Endothelial cell of umbilical vein (primary cell): ENCODE measurements around the gene DHX29. TPM values are rescaled to one million over a fixed set of nuclear protein-coding genes. Genes with fewer than 3 reads are reported as not detected.

Experiments used
- BruUV-seq: library from RNA; stranded (reverse); fragments of 400-500 nt; replicated peaks from 2 replicates; lab custom pipeline; 2021; lab: Mats Ljungman, UMichigan
- CTCF ChIA-PET: fragments of 300-600, 350-600 bp; sonication (Branson Sonifier 250); formaldehyde crosslinking; loops from one replicate; lab custom pipeline; 2021; ENCODE audit warnings: antibody characterized with exemption, inconsistent platforms; lab: Charles Lee
- POLR2A ChIA-PET: fragments of 300-600, 350-600 bp; sonication (Branson Sonifier 250); formaldehyde crosslinking; loops from one replicate; lab custom pipeline; 2021; ENCODE audit warnings: antibody characterized with exemption, inconsistent platforms; lab: Charles Lee
- DNase-seq: peaks from one replicate; pipeline ENCODE4 v3.0.0-alpha.2; 2011; ENCODE audit warnings: low read depth, low spot score
- FAIRE-seq: peaks from 2 replicates; lab custom pipeline; 2011; peaks lifted over from hg19 to GRCh38; lab: Jason Lieb, UNC
- H2AFZ ChIP-seq: 2 replicates; pipeline ENCODE4 v1.6.0; 2012; ENCODE audit warnings: low read depth, low read length, control low read depth, inconsistent platforms
- H3K27ac ChIP-seq: 2 replicates; pipeline ENCODE4 v1.5.1; 2011; ENCODE audit warnings: low read depth, mild to moderate bottlenecking, control low read depth, low read length, moderate library complexity; ENCODE audit not compliant: insufficient read depth
- H3K27me3 ChIP-seq, 2 experiments: 2 replicates each; pipeline versions ENCODE4 v1.6.0 to v1.6.1; 2011; ENCODE audit warnings: low read length in 2 of 2, mixed read lengths in 1 of 2; ENCODE audit not compliant: control insufficient read depth in 2 of 2, insufficient read depth in 2 of 2
- H3K36me3 ChIP-seq, 2 experiments: 2 replicates in 1 of 2; 3 replicates in 1 of 2; pipeline ENCODE4 v1.5.1; 2011; ENCODE audit warnings: low read length in 2 of 2, mild to moderate bottlenecking in 1 of 2, moderate library complexity in 1 of 2; ENCODE audit not compliant: control insufficient read depth in 2 of 2, insufficient read depth in 2 of 2; ENCODE audit errors: extremely low read depth in 1 of 2
- H3K4me1 ChIP-seq: 3 replicates; pipeline ENCODE4 v1.5.1; 2011; ENCODE audit warnings: mild to moderate bottlenecking, low read length; ENCODE audit not compliant: control insufficient read depth, insufficient read depth; ENCODE audit errors: extremely low read depth
- H3K4me2 ChIP-seq: 2 replicates; pipeline ENCODE4 v1.6.1; 2011; ENCODE audit warnings: low read length, control low read depth, mixed read lengths; ENCODE audit not compliant: insufficient read depth
- H3K4me3 ChIP-seq, 3 experiments: fragments of 200-600 bp in 1 of 3; sonication (generic), shearing (Covaris generic) in 1 of 3; replicated peaks in 1 of 3; 2 replicates each; pipeline ENCODE4 v1.5.1; 2011 to 2016; ENCODE audit warnings: control low read depth in 3 of 3, low read length in 3 of 3, mild to moderate bottlenecking in 2 of 3, inconsistent platforms in 1 of 3, low read depth in 1 of 3, moderate library complexity in 1 of 3; ENCODE audit not compliant: insufficient read depth in 1 of 3
- H3K79me2 ChIP-seq: 2 replicates; pipeline ENCODE4 v1.6.0; 2012; ENCODE audit warnings: low read length, inconsistent platforms; ENCODE audit not compliant: control insufficient read depth, insufficient read depth
- H3K9ac ChIP-seq: replicated peaks from 2 replicates; pipeline ENCODE3; 2011; ENCODE audit warnings: low read length, control low read depth; ENCODE audit not compliant: insufficient read depth; ENCODE audit errors: extremely low read depth
- H3K9me1 ChIP-seq: replicated peaks from 3 replicates; pipeline ENCODE4 v1.6.0; 2011; ENCODE audit warnings: mild to moderate bottlenecking, low read length; ENCODE audit not compliant: control insufficient read depth, insufficient read depth; ENCODE audit errors: extremely low read depth
- H3K9me3 ChIP-seq: replicated peaks from 2 replicates; pipeline ENCODE4 v1.5.1; 2012; ENCODE audit warnings: low read length, inconsistent platforms; ENCODE audit not compliant: control insufficient read depth, insufficient read depth
- H4K20me1 ChIP-seq: replicated peaks from 2 replicates; pipeline ENCODE3; 2011; ENCODE audit warnings: mild to moderate bottlenecking, low read length; ENCODE audit not compliant: control insufficient read depth, insufficient read depth; ENCODE audit errors: extremely low read depth
- EZH2 ChIP-seq: IDR thresholded peaks from 2 replicates; pipeline ENCODE4 v1.6.1; 2012; ENCODE audit warnings: borderline replicate concordance, low read depth, mild to moderate bottlenecking, moderate library complexity, low read length, inconsistent platforms; ENCODE audit not compliant: severe bottlenecking
- FOS ChIP-seq: IDR thresholded peaks from 2 replicates; pipeline ENCODE4 v1.6.1; 2011; ENCODE audit warnings: mild to moderate bottlenecking, low read length, moderate library complexity, borderline replicate concordance; ENCODE audit not compliant: insufficient read depth
- GATA2 ChIP-seq: IDR thresholded peaks from 2 replicates; pipeline ENCODE4 v1.7.0; 2011; ENCODE audit warnings: low read depth, mild to moderate bottlenecking, moderate library complexity, mixed read lengths, low read length; ENCODE audit not compliant: insufficient read length, insufficient read depth
- JUN ChIP-seq: IDR thresholded peaks from 2 replicates; pipeline ENCODE4 v1.6.1; 2011; ENCODE audit warnings: borderline replicate concordance, low read depth; ENCODE audit not compliant: insufficient read length, insufficient read depth
- MYC ChIP-seq: IDR thresholded peaks from one replicate; pipeline ENCODE4 v1.6.1; 2011; ENCODE audit warnings: mild to moderate bottlenecking, low read depth, low read length
- POLR2A ChIP-seq: IDR thresholded peaks from 2 replicates; pipeline ENCODE4 v1.6.1; 2012; ENCODE audit warnings: low read depth, mild to moderate bottlenecking, control low read depth, low read length
- POLR2AphosphoS5 ChIP-seq: IDR thresholded peaks from 2 replicates; pipeline ENCODE4 v1.6.1; 2012; ENCODE audit warnings: low read depth, mild to moderate bottlenecking, control low read depth, low read length, moderate library complexity; ENCODE audit not compliant: insufficient read depth
- dilution Hi-C: fragments of 300-500 bp; cut with MboI; formaldehyde crosslinking; loops from one replicate; pipeline ENCODE4 v1.15.0; 2019; ENCODE audit warnings: low sequenced_read_pairs; ENCODE audit not compliant: extremely low pct_ligation_motif_present
- intact Hi-C: fragments of 100-400 bp; cut with micrococcal nuclease; formaldehyde crosslinking; loops from one replicate; pipeline ENCODE4 v1.10.0; 2022
- polyA plus RNA-seq, 4 experiments: library from polyadenylated mRNA; depleted of rRNA in 3 of 4; stranded (reverse) in 3 of 4; unstranded in 1 of 4; fragments of >200 nt; gene quantifications; 2 replicates each; pipeline versions ENCODE4 v1.2.1 to v1.2.3, GENCODE V29; 2011 to 2012; ENCODE audit warnings: missing spikeins in 1 of 4
- total RNA-seq: library from RNA; stranded (reverse); gene quantifications from 2 replicates; pipeline ENCODE4 v1.2.3, GENCODE V29; 2021
- TF ChIP-seq, protein P1 (sequence below), 2 donors: IDR thresholded peaks; 1 replicate in 1 of 2; 2 replicates in 1 of 2; pipeline ENCODE4 v1.5.1; 2011; ENCODE audit warnings: low read length in 2 of 2, mild to moderate bottlenecking in 2 of 2, moderate library complexity in 2 of 2, control low read depth in 1 of 2, inconsistent platforms in 1 of 2, low read depth in 1 of 2; ENCODE audit not compliant: insufficient read depth in 1 of 2; ENCODE audit errors: extremely low read depth in 1 of 2
- TF ChIP-seq, protein P2 (sequence below): IDR thresholded peaks from 2 replicates; pipeline ENCODE4 v1.6.1; 2011; ENCODE audit not compliant: insufficient read depth, insufficient read length

The DHX29 gene
- total and polyA plus RNA-seq, 2 donors (not counting 3 experiments of a cell fraction or from before 2014, with no cell fraction given): 4.7 to 32.8 TPM

DNA sequence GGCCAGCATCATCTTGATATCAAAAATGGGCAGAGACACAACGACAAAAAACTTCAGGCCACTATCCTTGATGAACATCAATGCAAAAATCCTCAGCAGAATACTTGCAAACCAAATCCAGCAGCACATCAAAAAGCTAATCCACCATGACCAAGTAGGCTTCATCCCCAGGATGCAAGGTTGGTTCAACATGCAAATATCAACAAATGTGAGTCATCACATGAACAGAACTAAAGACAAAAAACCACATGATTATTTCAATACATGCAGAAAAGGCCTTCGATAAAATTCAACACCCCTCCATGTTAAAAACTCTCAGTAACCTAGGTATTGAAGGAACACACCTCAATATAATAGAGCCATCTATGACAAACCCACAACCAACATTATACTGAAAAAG, 8.8 kb upstream of the DHX29 start:
- dilution Hi-C loops: no loop called here
- Histone ChIP-seq H3K4me3 (no peak overlapping the region), H3K9me1 (no peaks in the 10 kb centered on the region), H3K27me3 (no peaks in the 10 kb centered on the region), H2AFZ (no peak overlapping the region), H3K36me3 (no peaks in the 10 kb centered on the region), H3K4me2 (no peak overlapping the region), H3K9ac (no peak overlapping the region), H3K79me2 (peaks cover 98% of the 10 kb centered on the region), H3K4me1 (no peaks in the 10 kb centered on the region), H3K27ac (no peak overlapping the region), H3K9me3 (no peaks in the 10 kb centered on the region), H4K20me1 (no peaks in the 10 kb centered on the region)
- FAIRE-seq: no peak
- CTCF ChIA-PET: no interaction called here
- DNase-seq: no peak
- no TSS peak for BruUV-seq
- intact Hi-C loops: no loop called here
- TF ChIP-seq POLR2AphosphoS5: no peak
- TF ChIP-seq EZH2: no peak
- TF ChIP-seq POLR2A: no peak
- TF ChIP-seq, protein P1, sequence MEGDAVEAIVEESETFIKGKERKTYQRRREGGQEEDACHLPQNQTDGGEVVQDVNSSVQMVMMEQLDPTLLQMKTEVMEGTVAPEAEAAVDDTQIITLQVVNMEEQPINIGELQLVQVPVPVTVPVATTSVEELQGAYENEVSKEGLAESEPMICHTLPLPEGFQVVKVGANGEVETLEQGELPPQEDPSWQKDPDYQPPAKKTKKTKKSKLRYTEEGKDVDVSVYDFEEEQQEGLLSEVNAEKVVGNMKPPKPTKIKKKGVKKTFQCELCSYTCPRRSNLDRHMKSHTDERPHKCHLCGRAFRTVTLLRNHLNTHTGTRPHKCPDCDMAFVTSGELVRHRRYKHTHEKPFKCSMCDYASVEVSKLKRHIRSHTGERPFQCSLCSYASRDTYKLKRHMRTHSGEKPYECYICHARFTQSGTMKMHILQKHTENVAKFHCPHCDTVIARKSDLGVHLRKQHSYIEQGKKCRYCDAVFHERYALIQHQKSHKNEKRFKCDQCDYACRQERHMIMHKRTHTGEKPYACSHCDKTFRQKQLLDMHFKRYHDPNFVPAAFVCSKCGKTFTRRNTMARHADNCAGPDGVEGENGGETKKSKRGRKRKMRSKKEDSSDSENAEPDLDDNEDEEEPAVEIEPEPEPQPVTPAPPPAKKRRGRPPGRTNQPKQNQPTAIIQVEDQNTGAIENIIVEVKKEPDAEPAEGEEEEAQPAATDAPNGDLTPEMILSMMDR (IDR thresholded peaks at IDR 0.05; ENCODE audit: extremely low read depth in 1 of 2, insufficient read depth in 1 of 2, low read depth in 1 of 2, low read length in 2 of 2): no peak
- TF ChIP-seq MYC: no peak
- TF ChIP-seq JUN: no peak
- TF ChIP-seq GATA2: no peak
- TF ChIP-seq, protein P2, sequence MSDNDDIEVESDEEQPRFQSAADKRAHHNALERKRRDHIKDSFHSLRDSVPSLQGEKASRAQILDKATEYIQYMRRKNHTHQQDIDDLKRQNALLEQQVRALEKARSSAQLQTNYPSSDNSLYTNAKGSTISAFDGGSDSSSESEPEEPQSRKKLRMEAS: no peak
- TF ChIP-seq FOS: no peak
- POLR2A ChIA-PET: no interaction called here
